ENCODE data around the gene SP5. TPM values are rescaled to one million over a fixed set of nuclear protein-coding genes. Genes with fewer than 3 reads are reported as not detected.

SP5 gene
- total RNA-seq, 1 experiment from 2014 or later, result 0.98 TPM

GRCh38 chr2:170694316-170694715, 20.8 kb upstream of the SP5 start (continued):
- no peak for TF ChIP-seq MAX (IDR thresholded peaks at IDR 0.05)
- no peak for TF ChIP-seq JUND (IDR thresholded peaks at IDR 0.05)

DNA sequence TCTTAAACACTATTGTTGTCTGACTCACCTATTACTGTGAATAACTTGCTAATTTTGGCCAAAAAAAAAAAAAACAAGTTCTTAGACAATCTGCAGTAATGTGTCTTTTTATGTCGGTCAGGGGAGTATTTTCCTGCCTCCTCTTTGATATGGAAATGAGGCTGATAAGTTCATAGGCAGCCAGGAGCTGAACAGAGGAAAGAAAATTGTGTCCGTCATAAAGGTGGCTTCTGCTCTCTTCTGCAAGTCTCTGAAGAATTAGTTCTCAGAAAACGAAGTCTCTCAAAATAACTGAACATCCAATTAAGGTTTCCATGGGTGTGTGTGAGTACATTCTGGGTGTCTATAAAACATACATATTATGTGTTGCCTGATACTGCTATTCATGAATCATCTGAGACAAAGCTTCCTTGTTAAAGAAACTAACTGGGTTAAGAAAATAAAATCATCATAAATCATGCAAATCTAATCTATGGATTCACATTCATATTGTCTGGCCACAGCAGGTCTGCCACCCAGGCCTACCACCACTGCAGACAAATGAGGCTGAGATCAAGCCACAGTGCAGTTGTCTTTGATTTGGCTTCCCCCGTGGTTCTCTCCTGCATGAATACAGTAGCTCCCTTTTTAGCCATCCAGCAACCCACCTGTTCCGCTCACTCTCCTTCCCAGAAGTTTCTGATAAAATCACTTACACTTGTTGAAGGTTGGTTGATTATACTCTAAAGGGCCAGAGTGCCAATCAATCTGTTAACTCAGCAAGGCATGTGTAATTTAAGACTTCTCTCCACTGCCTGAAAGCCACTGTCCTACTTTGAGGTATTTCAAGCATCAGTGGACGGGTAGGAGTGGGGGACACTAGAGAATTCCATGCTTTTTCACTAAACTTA, 19.4 kb upstream of the SP5 start:
- DNase-seq (ENCODE audit: low read depth, low spot score), result no peak
- Histone ChIP-seq H3K79me2 (ENCODE audit: insufficient read depth, low read length) (no peaks in the 10 kb centered on the region), H3K36me3 (ENCODE audit: control insufficient read depth in 1 of 2, insufficient read depth in 2 of 2, low read length in 2 of 2) (no peaks in the 10 kb centered on the region), H2AFZ (ENCODE audit: low read depth, low read length, poor library complexity, severe bottlenecking) (no peak overlapping the region), H3K27ac (ENCODE audit: low read depth, low read length) (no peak overlapping the region), H3K4me2 (ENCODE audit: low read length) (no peak overlapping the region), H3K9me3 (ENCODE audit: control insufficient read depth in 1 of 2, insufficient read depth in 1 of 2, low read depth in 1 of 2, low read length in 2 of 2) (no peaks in the 10 kb centered on the region), H3K4me3 (replicated peaks in 1 of 2; ENCODE audit: low read depth in 1 of 2, low read length in 2 of 2) (no peak overlapping the region), H3K9ac (ENCODE audit: low read length) (no peak overlapping the region), H3K9me2 (ENCODE audit: insufficient read depth) (no peaks in the 10 kb centered on the region), H3K4me1 (ENCODE audit: control insufficient read depth in 1 of 2, insufficient read depth in 2 of 2, low read length in 2 of 2) (no peaks in the 10 kb centered on the region), H3K27me3 (ENCODE audit: insufficient read depth, low read length) (no peaks in the 10 kb centered on the region), H4K20me1 (ENCODE audit: insufficient read depth) (no peaks in the 10 kb centered on the region)
- ATAC-seq, result no peak
- ChIA-PET POLR2A (no interaction called here), RAD21 (ENCODE audit: low non-redundant PET in 1 of 2, low total read pairs in 2 of 2, uncharacterized antibody in 2 of 2, unreplicated experiment in 2 of 2) (no interaction called here), CTCF (no interaction called here)
- intact Hi-C loops (cut with micrococcal nuclease), result no loop called here
- TF ChIP-seq CBX3 (IDR thresholded peaks at IDR 0.05; ENCODE audit: low read depth) (no peak), SIN3A (IDR thresholded peaks at IDR 0.05; ENCODE audit: low read depth) (no peak), EGR1 (IDR thresholded peaks at IDR 0.05; ENCODE audit: low read depth) (no peak), TCF7L2 (IDR thresholded peaks at IDR 0.05; ENCODE audit: borderline replicate concordance, extremely low read depth, insufficient read depth, insufficient read length) (no peak), CEBPB (IDR thresholded peaks at IDR 0.05; ENCODE audit: low read depth) (no peak), REST (IDR thresholded peaks at IDR 0.05; ENCODE audit: low read depth) (no peak), EZH2phosphoT487 (IDR thresholded peaks at IDR 0.05; ENCODE audit: borderline replicate concordance) (no peak)
- BruUV-seq (replicated peaks), result no TSS peak
